ENCODE data around the gene STX19. TPM values are rescaled to one million over a fixed set of nuclear protein-coding genes. Genes with fewer than 3 reads are reported as not detected.
A peak's percentile ranks its signal among the peaks of the same experiment; 100 is the strongest.

Gene STX19
- total RNA-seq, 1 experiment from 2014 or later = not detected

DNA sequence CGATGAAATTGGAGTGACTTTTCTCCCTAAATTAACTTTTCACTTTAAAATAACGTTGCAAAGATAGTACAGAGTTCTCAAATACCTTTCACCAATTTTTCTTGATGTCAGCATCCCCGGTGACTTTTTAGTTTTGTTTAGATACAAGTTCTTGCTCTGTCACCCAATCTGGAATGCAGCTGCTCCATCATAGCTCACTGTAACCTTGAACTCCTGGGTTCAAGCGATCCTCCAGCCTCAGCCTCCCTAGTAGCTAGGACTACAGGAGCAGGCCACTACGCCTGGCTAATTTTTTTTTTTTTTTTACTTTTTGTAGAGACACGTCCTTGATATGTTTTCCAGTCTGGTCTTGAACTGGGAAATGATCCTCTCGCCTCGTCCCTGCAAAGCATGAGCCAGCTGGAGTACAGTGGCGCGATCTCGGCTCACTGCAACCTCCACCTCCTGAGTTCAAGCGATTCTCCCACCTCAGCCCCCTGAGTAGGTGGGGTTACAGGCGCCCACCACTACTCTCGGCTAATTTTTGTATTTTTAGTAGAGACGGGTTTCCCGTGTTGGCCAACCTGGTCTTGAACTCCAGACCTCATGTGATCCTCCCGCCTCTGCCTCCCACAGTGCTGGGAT, 35.2 kb upstream of the STX19 start:
- H3K4me1 ChIP-seq (ENCODE audit: insufficient read depth, low read length, poor library complexity, severe bottlenecking) = peaks cover 14% of the 10 kb centered on the region
- peak overlapping the region; percentile 84 for H3K4me3 ChIP-seq (ENCODE audit: low read depth, low read length, poor library complexity, severe bottlenecking)
- H3K27ac ChIP-seq (ENCODE audit: low read depth, low read length, poor library complexity, severe bottlenecking) = peak overlapping the region; percentile 97
- intact Hi-C loops (cut with micrococcal nuclease; ENCODE audit: unreplicated experiment) = loop anchor here (1.0 to 5.0 kb wide), 3 partner anchors 59 to 201 kb away; partner anchors contain the start of gene ARL13B
- no TSS peak for BruUV-seq (replicated peaks)
- ChIA-PET CTCF (no interaction called here), POLR2A (ENCODE audit: low non-redundant PET) (interaction anchor here (0.7 kb wide), 1 partner anchor 74 kb away, joined by 8 read pairs; no protein-coding TSS in a partner anchor)
- TF ChIP-seq EZH2 (IDR thresholded peaks at IDR 0.05; ENCODE audit: borderline replicate concordance, low read depth, low read length, poor library complexity, severe bottlenecking) = no peak
- TF ChIP-seq, protein P1, sequence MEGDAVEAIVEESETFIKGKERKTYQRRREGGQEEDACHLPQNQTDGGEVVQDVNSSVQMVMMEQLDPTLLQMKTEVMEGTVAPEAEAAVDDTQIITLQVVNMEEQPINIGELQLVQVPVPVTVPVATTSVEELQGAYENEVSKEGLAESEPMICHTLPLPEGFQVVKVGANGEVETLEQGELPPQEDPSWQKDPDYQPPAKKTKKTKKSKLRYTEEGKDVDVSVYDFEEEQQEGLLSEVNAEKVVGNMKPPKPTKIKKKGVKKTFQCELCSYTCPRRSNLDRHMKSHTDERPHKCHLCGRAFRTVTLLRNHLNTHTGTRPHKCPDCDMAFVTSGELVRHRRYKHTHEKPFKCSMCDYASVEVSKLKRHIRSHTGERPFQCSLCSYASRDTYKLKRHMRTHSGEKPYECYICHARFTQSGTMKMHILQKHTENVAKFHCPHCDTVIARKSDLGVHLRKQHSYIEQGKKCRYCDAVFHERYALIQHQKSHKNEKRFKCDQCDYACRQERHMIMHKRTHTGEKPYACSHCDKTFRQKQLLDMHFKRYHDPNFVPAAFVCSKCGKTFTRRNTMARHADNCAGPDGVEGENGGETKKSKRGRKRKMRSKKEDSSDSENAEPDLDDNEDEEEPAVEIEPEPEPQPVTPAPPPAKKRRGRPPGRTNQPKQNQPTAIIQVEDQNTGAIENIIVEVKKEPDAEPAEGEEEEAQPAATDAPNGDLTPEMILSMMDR (conservative IDR thresholded peaks at IDR 0.05; ENCODE audit: low read depth, low read length) = no peak
- H3K9me3 ChIP-seq (ENCODE audit: low read depth, low read length, poor library complexity, severe bottlenecking) = no peaks in the 10 kb centered on the region
- peaks cover 8% of the 10 kb centered on the region for H3K36me3 ChIP-seq (ENCODE audit: insufficient read depth, low read length, poor library complexity, severe bottlenecking)
- H3K27me3 ChIP-seq (replicated peaks; ENCODE audit: insufficient read depth, low read depth, low read length, poor library complexity) = no peaks in the 10 kb centered on the region
- DNase-seq (ENCODE audit: low spot score) = peak; percentile 15

DNA sequence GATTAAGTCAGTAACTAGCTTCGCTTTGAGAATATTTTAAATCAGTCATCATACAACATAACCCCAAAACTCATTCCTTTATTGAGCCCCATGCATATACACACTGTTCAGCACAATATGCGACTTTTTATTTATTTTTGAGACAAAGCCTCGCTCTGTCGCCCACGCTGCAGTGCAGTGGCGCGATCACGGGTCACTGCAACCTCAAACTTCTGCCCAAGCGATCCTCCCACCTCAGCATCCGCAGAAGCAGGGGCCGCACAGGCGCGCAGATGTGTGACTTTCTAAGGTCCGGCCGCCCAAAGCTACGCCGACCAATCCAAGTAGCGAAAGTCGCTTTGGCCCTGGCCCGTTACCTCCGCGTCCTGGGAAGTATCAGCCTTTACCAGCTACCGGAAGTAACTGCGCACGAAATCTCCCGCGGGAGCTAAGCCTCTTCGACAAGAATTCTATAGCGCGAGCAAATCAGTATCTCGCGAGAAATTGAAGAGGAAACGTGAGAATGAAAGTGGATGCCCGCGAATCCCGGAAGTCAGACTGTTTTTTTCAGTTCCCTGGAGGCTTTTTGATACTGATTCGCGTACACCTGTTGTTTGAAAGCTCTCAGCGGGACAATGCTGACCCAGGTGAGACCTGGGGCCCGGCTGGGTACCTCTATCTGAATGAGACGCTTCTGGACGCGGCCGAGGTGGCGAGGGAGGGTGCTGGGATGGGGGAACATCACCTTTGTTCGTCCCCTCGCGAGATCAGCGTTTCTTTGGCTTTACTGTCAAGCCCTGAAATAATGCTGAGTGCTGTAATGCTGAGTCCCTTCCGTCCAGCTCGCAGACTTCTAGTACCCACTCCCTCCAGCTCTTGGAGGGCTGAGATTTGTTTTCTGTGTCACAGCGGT, 34.4 kb upstream of the STX19 start, which contains the start of the genes DHFR2 and NSUN3:
Gene DHFR2, minus strand, starts transcription at position 404 of the 892 bp plus-strand sequence. CDS start 1,405 bp downstream, outside the sequence.
Gene NSUN3, plus strand, starts transcription at position 549 of the 892 bp plus-strand sequence. Its CDS starts 66 bp downstream, at position 615.
- peaks cover 14% of the 10 kb centered on the region for H3K4me1 ChIP-seq (ENCODE audit: insufficient read depth, low read length, poor library complexity, severe bottlenecking)
- H3K27me3 ChIP-seq (replicated peaks; ENCODE audit: insufficient read depth, low read depth, low read length, poor library complexity) = no peaks in the 10 kb centered on the region
- DNase-seq (ENCODE audit: low spot score) = peak; percentile 98
- ChIA-PET CTCF (interaction anchor here (0.6 kb wide), 1 partner anchor 27 kb away, joined by 6 read pairs; no protein-coding TSS in a partner anchor), POLR2A (ENCODE audit: low non-redundant PET) (interaction anchor here (0.7 kb wide), 1 partner anchor 73 kb away, joined by 8 read pairs; no protein-coding TSS in a partner anchor)
- H3K27ac ChIP-seq (ENCODE audit: low read depth, low read length, poor library complexity, severe bottlenecking) = peak within 1 kb of the TSS; percentile 97
- peak within 1 kb of the TSS; percentile 84 for H3K4me3 ChIP-seq (ENCODE audit: low read depth, low read length, poor library complexity, severe bottlenecking)
- TF ChIP-seq, protein P1 (conservative IDR thresholded peaks at IDR 0.05; ENCODE audit: low read depth, low read length) = no peak
- no peak for TF ChIP-seq EZH2 (IDR thresholded peaks at IDR 0.05; ENCODE audit: borderline replicate concordance, low read depth, low read length, poor library complexity, severe bottlenecking)
- intact Hi-C loops (cut with micrococcal nuclease; ENCODE audit: unreplicated experiment) = loop anchor here (1.0 to 5.0 kb wide), 3 partner anchors 58 to 200 kb away; partner anchors contain the start of gene ARL13B
- no peaks in the 10 kb centered on the region for H3K9me3 ChIP-seq (ENCODE audit: low read depth, low read length, poor library complexity, severe bottlenecking)
- BruUV-seq (replicated peaks) = TSS peak; percentile 66
- peaks cover 8% of the 10 kb centered on the region for H3K36me3 ChIP-seq (ENCODE audit: insufficient read depth, low read length, poor library complexity, severe bottlenecking)

DNA sequence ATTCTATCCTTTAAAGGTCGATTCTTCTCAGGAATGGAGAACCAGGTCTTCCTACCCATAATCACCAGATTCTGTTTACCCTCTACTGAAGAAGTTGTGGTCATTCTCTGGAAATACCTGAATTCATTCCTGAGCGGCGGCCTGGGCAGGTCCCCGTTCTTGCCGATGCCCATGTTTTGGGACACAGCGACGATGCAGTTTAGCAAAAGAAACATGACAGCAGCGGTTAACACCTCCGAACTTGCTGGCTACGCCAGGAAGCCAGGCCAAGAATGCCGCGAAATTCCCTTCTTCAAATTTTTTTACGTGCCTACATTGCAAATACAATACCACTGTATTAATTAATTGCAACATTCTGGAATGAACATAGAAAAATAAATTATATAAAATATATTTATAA, 32.9 kb upstream of the STX19 start:
- H3K4me3 ChIP-seq (ENCODE audit: low read depth, low read length, poor library complexity, severe bottlenecking) = no peak overlapping the region
- DNase-seq (ENCODE audit: low spot score) = no peak
- ChIA-PET POLR2A (ENCODE audit: low non-redundant PET) (no interaction called here), CTCF (no interaction called here)
- H3K9me3 ChIP-seq (ENCODE audit: low read depth, low read length, poor library complexity, severe bottlenecking) = no peaks in the 10 kb centered on the region
- H3K27ac ChIP-seq (ENCODE audit: low read depth, low read length, poor library complexity, severe bottlenecking) = no peak overlapping the region
- intact Hi-C loops (cut with micrococcal nuclease; ENCODE audit: unreplicated experiment) = loop anchor here (5.0 kb wide), 1 partner anchor 199 kb away; no protein-coding TSS in a partner anchor
- H3K36me3 ChIP-seq (ENCODE audit: insufficient read depth, low read length, poor library complexity, severe bottlenecking) = peaks cover 8% of the 10 kb centered on the region
- TF ChIP-seq, protein P1 (conservative IDR thresholded peaks at IDR 0.05; ENCODE audit: low read depth, low read length) = no peak
- TF ChIP-seq EZH2 (IDR thresholded peaks at IDR 0.05; ENCODE audit: borderline replicate concordance, low read depth, low read length, poor library complexity, severe bottlenecking) = no peak
- no peaks in the 10 kb centered on the region for H3K27me3 ChIP-seq (replicated peaks; ENCODE audit: insufficient read depth, low read depth, low read length, poor library complexity)
- peaks cover 14% of the 10 kb centered on the region for H3K4me1 ChIP-seq (ENCODE audit: insufficient read depth, low read length, poor library complexity, severe bottlenecking)
- no TSS peak for BruUV-seq (replicated peaks)

Data from A673 (cell line).